Mucosa of descending colon (tissue), 3 donors: ENCODE data around the gene TLE6. TPM values are rescaled to one million over a fixed set of nuclear protein-coding genes. Genes with fewer than 3 reads are reported as not detected.

Source experiments
- ATAC-seq: fragments of 200-7000 bp; cut with Tn5 transposase; one replicate; pipeline ENCODE4 v1.9.1; 2020; ENCODE audit warnings: mild to moderate bottlenecking, moderate library complexity
- DNase-seq, 3 donors: peaks; one replicate each; pipeline ENCODE4 v3.0.0-alpha.2; 2020
- H3K36me3 ChIP-seq: fragments of 200-600 bp; one replicate; pipeline ENCODE4 v1.8.0; 2021; ENCODE audit warnings: low read depth, mild to moderate bottlenecking
- H3K4me1 ChIP-seq: fragments of 200-600 bp; one replicate; pipeline ENCODE4 v1.8.0; 2021; ENCODE audit warnings: low read depth, mild to moderate bottlenecking
- H3K4me3 ChIP-seq: fragments of 200-600 bp; one replicate; pipeline ENCODE4 v1.8.0; 2021; ENCODE audit warnings: mild to moderate bottlenecking
- H3K9me3 ChIP-seq: fragments of 200-600 bp; one replicate; pipeline ENCODE4 v1.8.0; 2021; ENCODE audit warnings: mild to moderate bottlenecking
- intact Hi-C, 2 donors: fragments of 100-400 bp; cut with DNase I in 1 of 2; cut with micrococcal nuclease in 1 of 2; formaldehyde crosslinking; loops; one replicate each; pipeline versions ENCODE4 v1.11.0 to v1.11.1; 2022; cut with DNase I, micrococcal nuclease
- total RNA-seq, 3 donors: library from RNA; stranded (reverse); fragmentation: NEBNext Ultra II Directional in 2 of 3; extraction: Animal tissue kit (Norgen Biotek cat#: 25700) in 2 of 3; gene quantifications; one replicate each; pipeline versions ENCODE4 v1.2.1 to v1.2.4, GENCODE V29; 2021 to 2023
- TF ChIP-seq, protein P1 (sequence below): fragments of 200-600 bp; IDR thresholded peaks from one replicate; pipeline ENCODE4 v1.8.0; 2022; ENCODE audit warnings: antibody characterized with exemption, mild to moderate bottlenecking
- donor health status: DM: no; HTN: no; CAD: no; lungs with moderate emphysema.
- donor health status: DM: no; HTN: no; CAD: no.
- donor health status: DM: no; HTN: yes; CAD: no.

The TLE6 gene
- total RNA-seq, 3 donors from 2014 or later = 1.8 to 4.1 (median 3.0) TPM

GRCh38 chr19:2997720-2998119 is 20.4 kb downstream of the TLE6 start:
- Histone ChIP-seq H3K4me3 (no peak overlapping the region), H3K36me3 (no peaks in the 10 kb centered on the region), H3K9me3 (no peaks in the 10 kb centered on the region), H3K4me1 (no peaks in the 10 kb centered on the region)
- no peak for ATAC-seq
- intact Hi-C loops = no loop called here
- TF ChIP-seq, protein P1, sequence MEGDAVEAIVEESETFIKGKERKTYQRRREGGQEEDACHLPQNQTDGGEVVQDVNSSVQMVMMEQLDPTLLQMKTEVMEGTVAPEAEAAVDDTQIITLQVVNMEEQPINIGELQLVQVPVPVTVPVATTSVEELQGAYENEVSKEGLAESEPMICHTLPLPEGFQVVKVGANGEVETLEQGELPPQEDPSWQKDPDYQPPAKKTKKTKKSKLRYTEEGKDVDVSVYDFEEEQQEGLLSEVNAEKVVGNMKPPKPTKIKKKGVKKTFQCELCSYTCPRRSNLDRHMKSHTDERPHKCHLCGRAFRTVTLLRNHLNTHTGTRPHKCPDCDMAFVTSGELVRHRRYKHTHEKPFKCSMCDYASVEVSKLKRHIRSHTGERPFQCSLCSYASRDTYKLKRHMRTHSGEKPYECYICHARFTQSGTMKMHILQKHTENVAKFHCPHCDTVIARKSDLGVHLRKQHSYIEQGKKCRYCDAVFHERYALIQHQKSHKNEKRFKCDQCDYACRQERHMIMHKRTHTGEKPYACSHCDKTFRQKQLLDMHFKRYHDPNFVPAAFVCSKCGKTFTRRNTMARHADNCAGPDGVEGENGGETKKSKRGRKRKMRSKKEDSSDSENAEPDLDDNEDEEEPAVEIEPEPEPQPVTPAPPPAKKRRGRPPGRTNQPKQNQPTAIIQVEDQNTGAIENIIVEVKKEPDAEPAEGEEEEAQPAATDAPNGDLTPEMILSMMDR = no peak
- DNase-seq = no peak

- TF ChIP-seq, protein P1 = no peak
- ATAC-seq = no peak
- Histone ChIP-seq H3K36me3 (no peaks in the 10 kb centered on the region), H3K4me1 (no peaks in the 10 kb centered on the region), H3K9me3 (no peaks in the 10 kb centered on the region), H3K4me3 (no peak overlapping the region)
- DNase-seq = no peak
- intact Hi-C loops = no loop called here
These were observed 21.3 kb downstream of the TLE6 start for GRCh38 chr19:2998642-2999041.

GRCh38 chr19:3001235-3001800 is 24.0 kb downstream of the TLE6 start:
- H3K9me3 ChIP-seq = no peaks in the 10 kb centered on the region
- H3K4me3 ChIP-seq = no peak overlapping the region
- TF ChIP-seq, protein P1 = no peak
- H3K36me3 ChIP-seq = no peaks in the 10 kb centered on the region
- no peak for DNase-seq
- H3K4me1 ChIP-seq = no peaks in the 10 kb centered on the region
- no peak for ATAC-seq
- intact Hi-C loops = no loop called here

DNA sequence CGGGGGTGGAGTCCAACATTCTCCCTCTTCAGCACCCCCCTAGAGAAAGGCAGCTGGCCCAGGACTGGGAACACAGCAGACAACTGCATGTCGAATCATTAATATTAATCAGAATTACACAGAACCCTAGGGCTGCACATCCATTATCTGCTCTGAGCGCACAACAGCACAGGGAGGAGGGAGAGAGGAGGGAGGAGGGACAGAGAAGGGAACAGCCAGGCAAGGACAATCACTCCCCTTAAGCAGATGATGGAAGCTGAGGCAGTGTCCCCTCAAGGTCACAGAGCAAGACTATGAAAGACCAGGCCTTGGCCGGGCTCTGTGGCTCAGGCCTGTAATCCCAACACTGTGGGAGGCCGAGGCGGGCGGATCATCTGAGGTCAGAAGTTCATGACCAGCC is 25.7 kb downstream of the TLE6 start:
- H3K4me3 ChIP-seq = no peak overlapping the region
- ATAC-seq (no peak), DNase-seq (no peak)
- H3K4me1 ChIP-seq = no peaks in the 10 kb centered on the region
- no peaks in the 10 kb centered on the region for H3K36me3 ChIP-seq
- TF ChIP-seq, protein P1 = no peak
- intact Hi-C loops = no loop called here
- H3K9me3 ChIP-seq = no peaks in the 10 kb centered on the region

DNA sequence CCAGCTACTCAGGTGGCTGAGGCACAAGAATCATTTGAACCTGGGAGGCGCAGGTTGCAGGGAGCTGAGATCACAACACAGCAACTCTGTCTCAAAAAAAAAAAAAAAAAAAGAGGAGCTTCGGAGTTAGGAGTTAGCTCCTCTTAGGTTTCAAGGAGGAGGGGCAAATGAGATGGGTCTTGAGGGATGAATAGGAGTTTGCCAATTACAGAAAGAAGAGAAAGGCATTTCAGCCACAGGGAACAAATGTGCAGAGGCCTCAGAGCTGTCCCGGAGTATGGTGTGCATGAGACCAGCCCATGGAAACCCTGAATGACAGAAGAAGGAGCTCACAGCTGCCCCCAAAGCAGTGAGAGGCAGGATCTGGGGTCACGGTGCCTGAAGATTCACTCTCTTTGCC is 27.2 kb downstream of the TLE6 start:
- no peaks in the 10 kb centered on the region for H3K36me3 ChIP-seq
- TF ChIP-seq, protein P1 = no peak
- no peaks in the 10 kb centered on the region for H3K4me1 ChIP-seq
- H3K9me3 ChIP-seq = no peaks in the 10 kb centered on the region
- H3K4me3 ChIP-seq = no peak overlapping the region
- ATAC-seq = no peak
- intact Hi-C loops = no loop called here
- DNase-seq = no peak

GRCh38 chr19:3005345-3005744 is 28.0 kb downstream of the TLE6 start:
- H3K36me3 ChIP-seq = no peaks in the 10 kb centered on the region
- H3K4me1 ChIP-seq = no peaks in the 10 kb centered on the region
- DNase-seq (no peak), ATAC-seq (no peak)
- TF ChIP-seq, protein P1 = no peak
- H3K9me3 ChIP-seq = no peaks in the 10 kb centered on the region
- intact Hi-C loops = no loop called here
- H3K4me3 ChIP-seq = no peak overlapping the region
